HG03108 (cell line): ENCODE data around the gene THEM4.

ENCODE experiments used
- ATAC-seq: cut with Tn5 transposase; IDR thresholded peaks from one replicate; pipeline ENCODE4 v1.9.1; 2021; ENCODE audit warnings: moderate library complexity; ENCODE audit not compliant: unreplicated experiment

Gene THEM4

DNA sequence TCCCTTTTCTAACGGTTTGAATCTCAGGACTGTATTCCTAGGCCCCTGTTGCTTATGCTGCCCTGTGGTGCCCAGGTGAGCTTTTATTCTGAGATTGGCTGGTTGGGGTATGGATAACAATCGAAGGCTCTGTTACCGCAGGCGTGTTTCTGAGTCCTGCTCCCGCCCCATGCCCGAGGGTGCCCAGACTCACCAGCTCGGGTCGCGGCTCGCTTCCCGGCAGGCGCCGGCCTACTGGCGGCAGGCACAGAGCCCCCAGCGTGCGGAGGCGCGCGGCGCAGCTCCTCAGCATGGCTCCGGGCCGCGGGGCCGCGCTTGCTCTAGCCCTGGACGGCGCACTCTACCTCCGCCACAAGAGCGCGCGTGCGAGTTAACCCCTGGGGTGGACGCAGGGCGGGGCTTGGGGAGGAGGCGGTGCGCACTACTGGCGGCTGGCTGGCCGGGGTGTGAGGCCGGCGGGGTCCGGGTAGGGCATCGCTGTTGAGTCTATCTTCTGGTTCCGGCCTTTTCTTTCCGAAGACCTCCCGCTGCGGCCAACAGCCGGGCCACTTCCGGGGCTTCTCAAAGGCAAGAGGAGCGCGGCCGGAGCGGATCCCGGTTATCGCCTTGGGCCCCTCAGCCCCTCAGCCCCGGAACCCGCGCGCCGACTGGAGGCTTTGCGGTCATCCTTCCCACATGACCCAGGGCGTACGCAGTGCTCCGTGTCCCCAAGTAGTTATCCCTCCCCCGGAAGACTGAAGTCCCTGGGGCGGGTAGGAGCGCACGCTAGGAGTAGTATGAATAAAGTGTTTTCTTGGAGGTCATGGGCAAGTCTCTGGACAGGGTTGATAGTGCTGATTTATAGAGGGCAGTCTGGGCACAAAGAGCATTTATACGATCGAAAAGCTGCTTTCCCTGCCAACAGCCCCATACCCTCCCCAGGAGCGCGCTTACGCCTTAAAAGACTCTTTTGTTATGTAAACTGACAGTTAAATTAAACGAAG, at the start of gene THEM4:
TSS of gene THEM4 (minus strand) at position 345 of the 983 bp plus-strand sequence. CDS start at position 292, 53 bp downstream.
- peak; percentile 99 for ATAC-seq

DNA sequence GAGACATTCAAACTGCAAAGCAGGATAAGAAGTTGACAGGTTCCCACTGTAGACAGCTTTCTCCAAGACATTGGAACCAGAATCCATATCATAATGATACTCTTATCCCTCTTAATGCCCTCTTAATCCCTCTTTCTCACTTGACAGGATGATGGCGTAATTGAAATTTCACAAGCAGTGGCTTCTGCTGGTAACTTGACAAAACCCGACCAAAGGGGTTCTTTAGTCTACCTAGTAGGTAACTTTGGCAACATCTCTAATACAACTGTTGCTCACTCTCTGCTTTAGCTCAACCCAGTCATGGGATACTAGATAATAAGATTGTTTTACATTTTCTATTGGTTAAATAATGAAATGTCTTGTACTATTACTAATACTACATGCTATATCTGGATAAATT, 49.6 kb upstream of the THEM4 start:
- ATAC-seq = no peak

DNA sequence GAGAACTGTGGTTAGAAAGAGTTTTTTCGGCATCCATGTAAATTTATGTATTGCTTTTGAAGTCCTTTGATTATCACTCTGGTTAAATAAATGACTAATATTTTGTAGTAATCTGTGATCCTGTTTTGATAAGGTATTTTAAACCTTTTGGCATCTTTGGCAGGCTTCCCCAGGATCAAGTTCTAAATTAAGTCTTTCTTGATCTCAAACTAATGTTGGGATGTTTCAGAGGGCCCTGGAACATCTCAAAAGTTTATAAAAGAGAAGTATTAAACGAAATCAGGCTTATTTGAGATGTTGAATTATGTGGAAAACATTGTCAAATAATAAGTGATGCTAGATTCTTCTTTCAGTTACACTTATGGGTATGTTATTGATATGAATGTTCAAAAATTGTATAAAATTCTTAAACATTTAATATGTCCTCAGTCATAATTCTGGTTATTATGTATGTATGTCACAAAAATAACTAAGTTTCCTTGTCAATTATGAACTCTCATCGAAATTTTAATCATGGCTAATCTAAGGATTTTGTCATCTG, 47.7 kb upstream of the THEM4 start:
- ATAC-seq = no peak

- no peak for ATAC-seq
These were observed 44.2 kb upstream of the THEM4 start for GRCh38 chr1:151953409-151954094.

DNA sequence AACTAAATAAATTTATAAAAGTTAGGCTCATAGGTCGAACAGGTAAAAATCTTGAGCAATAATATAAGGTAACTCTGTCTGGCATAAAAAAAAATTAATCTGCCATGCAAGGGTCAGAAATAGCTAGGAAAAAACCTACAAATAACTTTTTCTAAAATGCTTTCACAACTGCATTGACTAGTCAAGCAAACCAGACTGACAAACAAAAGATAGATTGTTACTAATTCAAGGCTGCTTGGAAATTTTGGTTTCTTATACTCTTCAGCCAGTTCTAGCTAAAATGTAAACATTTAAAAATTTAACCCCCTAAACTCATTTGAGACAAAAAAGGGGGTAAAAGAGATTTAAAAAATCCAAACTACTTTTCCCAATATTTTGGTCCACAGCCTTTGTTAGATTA, 43.5 kb upstream of the THEM4 start:
- no peak for ATAC-seq

- no peak for ATAC-seq
These were observed 40.3 kb upstream of the THEM4 start for GRCh38 chr1:151949371-151950193.

DNA sequence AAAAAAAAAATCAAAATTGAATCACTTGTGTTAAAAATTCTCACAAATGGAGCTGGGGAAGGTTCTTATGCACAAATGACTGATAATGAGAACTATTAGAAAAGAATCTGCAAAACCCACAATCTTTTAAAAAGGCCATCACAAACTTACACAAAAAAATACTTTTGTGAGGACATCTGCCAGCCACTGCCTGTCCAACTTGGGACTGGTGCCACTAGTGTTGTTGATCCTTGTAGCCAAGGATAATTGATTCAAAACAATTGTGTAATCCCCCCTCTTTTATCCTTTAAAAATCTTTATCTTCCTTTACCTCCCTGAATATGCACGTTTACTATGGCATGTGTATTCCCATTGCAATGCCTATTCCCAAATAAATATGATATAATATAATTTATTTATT, 39.2 kb upstream of the THEM4 start:
- ATAC-seq = no peak

DNA sequence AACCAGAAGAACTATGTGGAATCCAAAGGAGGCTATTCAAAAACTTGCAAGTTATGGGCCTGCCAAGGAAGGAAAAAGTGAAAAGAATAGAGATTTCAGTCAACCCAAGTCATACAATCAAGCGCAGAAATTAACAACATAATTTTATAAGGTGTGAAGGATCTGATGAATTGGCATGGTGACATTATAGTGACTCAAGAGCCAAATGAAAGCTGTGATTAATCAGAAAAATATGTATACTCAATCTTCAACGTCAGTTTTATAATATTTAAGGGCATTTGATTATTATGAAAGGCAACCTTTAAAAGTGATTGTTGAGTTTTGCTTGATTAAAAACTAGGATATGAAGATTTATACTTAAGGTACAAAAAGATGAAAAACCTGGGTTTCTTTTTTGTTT, 37.8 kb upstream of the THEM4 start:
- no peak for ATAC-seq

DNA sequence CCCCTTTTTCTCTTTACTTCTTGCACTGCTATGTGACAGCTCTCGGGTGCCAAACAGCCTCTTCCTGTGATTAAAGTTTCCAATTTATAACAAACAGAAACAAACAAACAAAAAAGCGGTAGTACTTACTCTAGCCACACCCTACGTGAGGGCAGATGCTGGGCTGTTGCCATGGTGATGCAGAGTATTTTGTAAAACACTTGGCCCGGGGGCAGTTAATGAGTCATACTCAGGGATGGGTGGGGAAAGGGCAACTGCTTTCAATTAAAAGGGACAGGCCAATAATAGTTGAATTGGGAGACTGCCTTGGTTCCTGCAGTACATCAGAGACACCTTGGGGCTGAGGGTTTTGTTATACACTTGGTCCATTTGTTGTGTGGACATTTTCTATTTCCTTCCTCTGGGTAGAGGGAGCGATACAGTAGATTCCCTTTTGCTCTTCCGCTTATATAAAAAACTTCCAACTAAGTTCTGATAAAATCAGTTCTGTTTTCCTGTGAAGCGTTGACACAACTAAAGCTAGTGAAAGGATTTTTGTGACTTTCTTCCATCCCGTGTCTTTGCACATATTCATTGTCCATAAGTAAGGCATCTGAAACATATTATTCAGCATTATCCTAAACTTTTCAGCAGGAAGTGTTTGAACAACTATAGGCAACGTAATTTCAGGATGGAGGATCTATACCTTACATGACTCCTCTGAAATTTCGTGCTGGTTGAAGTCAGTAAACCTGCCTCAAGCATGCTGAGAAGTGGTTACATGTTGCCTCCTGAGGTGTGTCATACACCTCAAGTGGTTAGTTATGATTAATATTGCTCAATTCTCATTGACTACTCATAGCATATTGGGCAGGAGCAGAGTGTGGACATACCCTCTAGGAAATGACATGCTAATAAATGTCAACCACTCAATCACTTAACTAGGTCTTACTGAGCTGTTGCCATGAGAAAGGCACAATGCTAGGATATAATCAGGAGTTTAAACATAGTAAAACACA, 36.7 kb upstream of the THEM4 start:
- ATAC-seq = no peak

DNA sequence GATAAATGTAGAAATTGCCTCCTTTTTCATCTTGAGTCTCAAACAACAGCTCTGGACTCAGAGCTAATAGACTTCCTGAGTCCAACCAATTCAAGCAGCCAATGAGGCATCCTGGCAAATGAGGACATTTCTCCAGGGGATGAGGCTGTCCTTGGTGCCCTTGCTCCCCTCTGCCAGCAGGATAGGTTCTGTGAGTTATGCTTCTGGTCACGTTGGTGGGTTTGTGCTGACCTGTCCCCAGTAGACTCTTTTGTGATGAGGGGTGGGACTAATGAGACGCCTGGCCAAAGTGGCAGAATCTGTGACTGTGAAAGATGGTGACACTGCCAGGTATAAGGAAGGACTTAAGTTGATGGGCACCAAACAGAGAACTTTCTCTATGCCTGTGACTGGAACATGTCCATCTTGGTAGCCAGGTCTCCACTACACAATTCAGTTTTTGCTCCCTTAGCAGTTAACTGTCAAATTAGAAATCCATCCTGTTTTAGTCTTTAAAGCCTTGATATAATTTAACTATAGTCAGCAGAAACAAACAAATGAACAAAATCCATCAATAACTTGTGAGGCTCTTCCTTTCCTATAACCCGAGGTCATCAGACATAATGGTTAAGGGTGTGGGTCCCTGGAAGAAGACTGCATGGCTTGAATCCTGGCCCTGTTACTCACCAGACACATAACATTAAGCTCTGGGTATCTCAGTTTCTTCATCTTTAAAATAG, 35.7 kb upstream of the THEM4 start:
- ATAC-seq = no peak

GRCh38 chr1:151944126-151944856, 35.0 kb upstream of the THEM4 start:
- no peak for ATAC-seq

DNA sequence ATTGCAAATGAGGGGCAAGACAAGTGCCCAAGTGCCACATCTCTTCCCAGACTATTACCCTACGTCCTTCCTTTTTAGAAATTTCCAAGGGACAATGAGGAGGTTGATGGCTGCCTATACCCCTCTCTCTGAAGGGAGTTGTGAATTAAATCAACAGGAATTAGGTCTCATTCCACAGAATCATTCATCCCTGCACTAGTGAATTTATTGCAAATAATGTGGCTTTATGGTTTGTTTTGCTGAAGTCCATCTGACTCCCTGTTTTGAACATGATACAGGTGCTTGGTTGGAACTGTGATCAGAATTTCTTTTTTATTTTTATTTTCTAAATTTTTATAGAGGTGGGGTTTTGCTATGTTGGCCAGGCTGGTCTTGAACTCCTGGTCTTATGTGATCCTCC, 34.3 kb upstream of the THEM4 start:
- no peak for ATAC-seq

DNA sequence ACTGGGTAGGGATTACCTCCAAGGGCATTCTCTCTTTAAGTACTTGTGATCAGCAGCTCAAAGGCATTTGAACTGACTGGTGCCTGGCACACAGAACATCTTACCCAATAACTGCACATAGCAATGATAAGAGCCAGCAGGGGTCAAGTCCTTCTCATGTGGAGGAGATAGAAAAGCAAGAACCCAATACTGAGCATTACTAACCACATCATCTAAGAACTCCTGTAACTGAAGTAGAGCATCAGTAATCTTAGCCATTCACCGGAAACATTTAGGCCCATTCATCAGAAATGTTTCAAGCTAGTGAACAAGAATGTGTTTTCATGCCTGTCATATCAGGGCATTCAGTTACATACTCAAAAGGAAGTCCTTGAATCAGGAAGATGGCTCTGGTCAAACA, 33.6 kb upstream of the THEM4 start:
- ATAC-seq = no peak

DNA sequence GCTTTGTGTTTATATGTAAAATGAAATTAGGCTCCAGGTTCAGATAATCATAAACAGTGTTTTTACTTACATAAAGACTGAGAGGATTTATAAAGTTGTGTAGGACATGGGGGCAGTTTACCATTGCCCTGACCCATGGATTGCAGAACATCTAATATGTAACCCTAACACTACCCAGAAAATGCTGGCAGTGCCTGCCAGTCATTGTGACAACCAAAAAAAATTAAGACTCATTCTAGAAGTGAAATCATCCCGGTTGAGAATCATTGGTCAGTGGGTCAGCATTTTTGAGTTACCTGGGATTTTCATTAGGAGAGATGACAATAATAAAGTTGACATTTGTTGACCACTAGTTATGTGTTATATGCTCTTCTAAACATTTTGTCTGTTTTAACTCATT, 31.2 kb upstream of the THEM4 start:
- ATAC-seq = no peak

DNA sequence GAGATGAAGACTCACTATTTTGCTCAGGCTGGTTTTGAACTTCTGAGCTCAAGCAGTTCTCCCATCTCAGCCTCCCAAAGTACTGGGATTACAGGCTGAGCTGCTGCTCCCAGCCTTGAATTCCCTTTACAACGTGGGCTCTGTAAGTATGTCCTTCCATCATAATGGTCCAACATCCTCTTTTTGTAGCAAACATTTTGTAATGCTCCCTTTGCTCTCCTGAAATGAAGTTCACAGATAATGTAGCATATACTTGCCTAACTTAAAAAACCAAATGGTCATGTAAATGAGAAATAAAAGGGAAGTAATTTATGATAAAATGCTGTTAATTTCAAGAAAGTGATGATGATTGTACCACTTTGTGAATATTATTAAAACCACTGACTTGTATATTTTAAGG, 30.5 kb upstream of the THEM4 start:
- no peak for ATAC-seq

- ATAC-seq = no peak
These were observed 29.8 kb upstream of the THEM4 start for GRCh38 chr1:151939141-151939540.

DNA sequence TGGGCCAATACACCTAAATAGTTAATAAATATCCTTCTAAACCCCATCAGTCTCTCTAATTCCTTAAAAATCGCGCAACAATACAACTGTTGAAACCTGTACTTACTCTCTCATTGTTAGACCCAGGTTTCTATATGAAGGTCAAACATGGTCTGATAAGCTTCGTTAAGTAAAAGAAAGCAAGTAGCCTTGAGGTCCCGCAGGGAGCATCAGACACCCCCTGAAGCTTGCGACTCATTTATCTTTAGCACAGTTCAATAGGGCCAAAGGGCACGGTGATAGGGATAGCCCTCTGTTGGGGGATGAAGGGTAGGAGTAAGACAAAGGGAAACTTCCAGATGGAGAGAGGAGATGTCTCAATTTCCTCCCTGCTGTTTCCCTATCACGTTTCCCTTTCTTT, 27.3 kb upstream of the THEM4 start:
- no peak for ATAC-seq

GRCh38 chr1:151935894-151936602, 26.7 kb upstream of the THEM4 start:
- ATAC-seq = no peak
